ENCODE data around the gene SLC39A6. TPM values are rescaled to one million over a fixed set of nuclear protein-coding genes. Genes with fewer than 3 reads are reported as not detected.
A peak's percentile ranks its signal among the peaks of the same experiment; 100 is the strongest.
"Not testable (repeated sequence)": the region's sequence is repeated elsewhere in the genome, so short reads cannot be mapped to it uniquely, and the experiment has no call there.

The SLC39A6 gene
- total RNA-seq, 3 donors from 2014 or later (not counting 1 experiment from before 2014, with no cell fraction given): 15.2 to 18.8 (median 18.1) TPM

- H3K4me3 ChIP-seq (ENCODE audit: low read length): peak within 1 kb of the TSS; percentile 62
- peaks cover 0 to 3% of the 10 kb centered on the region in 2 donors for H3K27me3 Mint-ChIP-seq (ENCODE audit: low read depth in 2 of 2)
- no peak for TF ChIP-seq CTCF (IDR thresholded peaks at IDR 0.05)
- H3K27ac ChIP-seq (ENCODE audit: low read length): peak within 1 kb of the TSS; percentile 64
- H3K9me3 ChIP-seq (ENCODE audit: control insufficient read depth, insufficient read depth, low read length): no peaks in the 10 kb centered on the region
- H3K4me1 Mint-ChIP-seq: peaks cover 34 to 43% of the 10 kb centered on the region in 2 donors
- H3K4me1 ChIP-seq (ENCODE audit: control insufficient read depth, insufficient read depth, low read length): peaks cover 4% of the 10 kb centered on the region
- WGBS (ENCODE audit: insufficient coverage): under 1% methylated on average over 66 of the region's 66 CpGs
- H3K36me3 ChIP-seq (ENCODE audit: control insufficient read depth, insufficient read depth, low read length): no peaks in the 10 kb centered on the region
- DNase-seq (peak; percentile 96 to 97), ATAC-seq (peak; percentile 88 to 94 (median 91))
- intact Hi-C loops (cut with micrococcal nuclease): loop anchor here (1.0 kb wide), 2 partner anchors 62 to 95 kb away; partner anchors contain the start of genes ELP2, RMP24 and SLC39A6
- no peaks in the 10 kb centered on the region for H3K36me3 Mint-ChIP-seq
- H3K27ac Mint-ChIP-seq: peak within 1 kb of the TSS; percentile 88 to 98
- peak within 1 kb of the TSS; percentile 97 for H3K4me3 Mint-ChIP-seq
- no peaks in the 10 kb centered on the region for H3K27me3 ChIP-seq (ENCODE audit: control insufficient read depth, insufficient read depth, low read length)
- no peaks in the 10 kb centered on the region for H3K9me3 Mint-ChIP-seq
Observed at GRCh38 chr18:36067055-36067957, 61.8 kb downstream of the SLC39A6 start, which contains the start of gene RPRD1A. RPRD1A (minus strand) TSS chr18:36067559; CDS start chr18:36067404, 155 bp downstream.

GRCh38 chr18:36066686-36067054 is 62.5 kb downstream of the SLC39A6 start:
- Histone ChIP-seq H3K4me1 (ENCODE audit: control insufficient read depth, insufficient read depth, low read length) (peaks cover 4% of the 10 kb centered on the region), H3K9me3 (ENCODE audit: control insufficient read depth, insufficient read depth, low read length) (no peaks in the 10 kb centered on the region), H3K36me3 (ENCODE audit: control insufficient read depth, insufficient read depth, low read length) (no peaks in the 10 kb centered on the region), H3K4me3 (ENCODE audit: low read length) (peak overlapping the region; percentile 62), H3K27ac (ENCODE audit: low read length) (peak overlapping the region; percentile 64), H3K27me3 (ENCODE audit: control insufficient read depth, insufficient read depth, low read length) (no peaks in the 10 kb centered on the region)
- DNase-seq (no peak), ATAC-seq (no peak)
- Mint-ChIP-seq H3K27ac (peak overlapping the region; percentile 88 to 98), H3K36me3 (no peaks in the 10 kb centered on the region), H3K9me3 (no peaks in the 10 kb centered on the region), H3K27me3 (ENCODE audit: low read depth in 2 of 2) (peaks cover 0 to 3% of the 10 kb centered on the region in 2 donors), H3K4me3 (peak overlapping the region; percentile 97), H3K4me1 (peaks cover 34 to 43% of the 10 kb centered on the region in 2 donors)
- under 1% methylated on average over 5 of the region's 5 CpGs for WGBS (ENCODE audit: insufficient coverage)
- no peak for TF ChIP-seq CTCF (IDR thresholded peaks at IDR 0.05)
- intact Hi-C loops (cut with micrococcal nuclease): loop anchor here (1.0 kb wide), 2 partner anchors 63 to 94 kb away; partner anchors contain the start of genes ELP2, RMP24 and SLC39A6

- Histone ChIP-seq H3K27me3 (ENCODE audit: control insufficient read depth, insufficient read depth, low read length) (no peaks in the 10 kb centered on the region), H3K27ac (ENCODE audit: low read length) (no peak overlapping the region), H3K36me3 (ENCODE audit: control insufficient read depth, insufficient read depth, low read length) (no peaks in the 10 kb centered on the region), H3K4me1 (ENCODE audit: control insufficient read depth, insufficient read depth, low read length) (peaks cover 4% of the 10 kb centered on the region), H3K4me3 (ENCODE audit: low read length) (no peak overlapping the region), H3K9me3 (ENCODE audit: control insufficient read depth, insufficient read depth, low read length) (no peaks in the 10 kb centered on the region)
- peaks cover 34 to 43% of the 10 kb centered on the region in 2 donors for H3K4me1 Mint-ChIP-seq
- H3K36me3 Mint-ChIP-seq: no peaks in the 10 kb centered on the region
- DNase-seq: no peak
- H3K9me3 Mint-ChIP-seq: no peaks in the 10 kb centered on the region
- intact Hi-C loops (cut with micrococcal nuclease): no loop called here
- H3K27ac Mint-ChIP-seq: peak overlapping the region; percentile 88 to 98
- H3K4me3 Mint-ChIP-seq: peak overlapping the region; percentile 97
- H3K27me3 Mint-ChIP-seq (ENCODE audit: low read depth in 2 of 2): peaks cover 0 to 3% of the 10 kb centered on the region in 2 donors
- ATAC-seq: no peak
- WGBS (ENCODE audit: insufficient coverage): 51% methylated on average over 5 of the region's 5 CpGs
- TF ChIP-seq CTCF (IDR thresholded peaks at IDR 0.05): no peak
Observed at GRCh38 chr18:36066001-36066400, 63.1 kb downstream of the SLC39A6 start.

GRCh38 chr18:36064809-36065079 is 64.4 kb downstream of the SLC39A6 start:
- H3K27ac ChIP-seq (ENCODE audit: low read length); H3K4me1 ChIP-seq (ENCODE audit: control insufficient read depth, insufficient read depth, low read length); H3K9me3 Mint-ChIP-seq; intact Hi-C loops (cut with micrococcal nuclease); H3K36me3 Mint-ChIP-seq; H3K27me3 Mint-ChIP-seq (ENCODE audit: low read depth in 2 of 2); H3K4me3 ChIP-seq (ENCODE audit: low read length); ATAC-seq; H3K4me3 Mint-ChIP-seq; DNase-seq; H3K27ac Mint-ChIP-seq; H3K27me3 ChIP-seq (ENCODE audit: control insufficient read depth, insufficient read depth, low read length); H3K9me3 ChIP-seq (ENCODE audit: control insufficient read depth, insufficient read depth, low read length); H3K36me3 ChIP-seq (ENCODE audit: control insufficient read depth, insufficient read depth, low read length): not testable (repeated sequence)
- H3K4me1 Mint-ChIP-seq: peaks cover 34 to 43% of the 10 kb centered on the region in 2 donors
- 97% methylated on average over 9 of the region's 9 CpGs for WGBS (ENCODE audit: insufficient coverage)
